Measurements from ENCODE around the gene FCER1G. TPM values are rescaled to one million over a fixed set of nuclear protein-coding genes. Genes with fewer than 3 reads are reported as not detected.

The FCER1G gene
- polyA plus RNA-seq, 3 donors = 2,686 to 4,191 (median 2,715) TPM

DNA sequence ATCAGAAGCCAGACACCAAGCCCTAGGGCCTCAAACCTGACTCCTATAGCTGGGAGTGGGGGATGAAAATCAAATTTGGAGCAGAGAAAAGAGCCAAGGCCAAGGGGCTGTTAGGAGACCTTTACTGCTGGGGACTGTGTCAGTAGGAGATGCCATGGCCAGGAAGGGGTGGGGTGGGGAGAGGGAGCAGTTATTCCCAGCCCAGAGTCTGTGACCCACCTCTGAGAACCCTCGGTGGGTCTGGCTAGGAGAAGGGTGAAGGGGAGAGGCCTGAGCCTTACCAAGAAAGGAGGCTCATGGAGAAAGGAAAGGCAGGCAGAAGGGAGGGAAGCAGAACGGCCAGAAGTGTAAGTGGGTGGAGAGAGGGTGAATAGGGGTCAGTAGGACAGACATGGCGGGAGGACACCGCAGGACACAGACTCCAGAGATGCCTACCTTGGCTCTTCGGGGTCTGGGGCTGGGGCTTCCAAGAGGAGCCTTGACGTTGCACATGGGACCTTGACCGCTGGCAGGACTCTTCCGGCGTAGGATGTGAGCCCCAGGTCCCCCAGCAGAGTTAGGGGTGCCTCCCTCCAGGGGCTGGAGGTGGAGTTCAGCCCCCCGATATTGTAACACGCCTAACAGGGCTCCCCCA is 17.4 kb upstream of the FCER1G start:
- Histone ChIP-seq H2AFZ (ENCODE audit: insufficient read depth, low read depth, low read length, poor library complexity, severe bottlenecking) (no peak overlapping the region), H3K9ac (ENCODE audit: insufficient read depth, low read length, poor library complexity, severe bottlenecking) (no peak overlapping the region), H3K27me3 (ENCODE audit: control insufficient read depth in 2 of 2, insufficient read depth in 2 of 2, low read length in 2 of 2) (no peaks in the 10 kb centered on the region), H3K27ac (ENCODE audit: low read depth in 1 of 2, low read length in 2 of 2) (no peak overlapping the region), H3K4me3 (replicated peaks in 1 of 3; ENCODE audit: low read depth in 2 of 3, low read length in 3 of 3) (no peak overlapping the region), H3K4me1 (ENCODE audit: control insufficient read depth in 1 of 2, insufficient read depth in 2 of 2, low read length in 2 of 2) (peaks cover 58 to 64% of the 10 kb centered on the region in 2 donors), H3K36me3 (replicated peaks in 1 of 2; ENCODE audit: control insufficient read depth in 1 of 2, insufficient read depth in 2 of 2, low read length in 2 of 2) (no peaks in the 10 kb centered on the region), H3K4me2 (replicated peaks; ENCODE audit: extremely low read depth, low read length, poor library complexity, severe bottlenecking) (no peak overlapping the region), H3K9me3 (replicated peaks in 1 of 2; ENCODE audit: control insufficient read depth in 1 of 2, insufficient read depth in 1 of 2, low read length in 2 of 2) (no peaks in the 10 kb centered on the region), H4K20me1 (ENCODE audit: insufficient read depth, low read length) (no peaks in the 10 kb centered on the region), H3K79me2 (ENCODE audit: insufficient read depth, low read length) (peaks cover 6% of the 10 kb centered on the region)
- intact Hi-C loops (cut with micrococcal nuclease) = no loop called here
- TF ChIP-seq, protein P1, sequence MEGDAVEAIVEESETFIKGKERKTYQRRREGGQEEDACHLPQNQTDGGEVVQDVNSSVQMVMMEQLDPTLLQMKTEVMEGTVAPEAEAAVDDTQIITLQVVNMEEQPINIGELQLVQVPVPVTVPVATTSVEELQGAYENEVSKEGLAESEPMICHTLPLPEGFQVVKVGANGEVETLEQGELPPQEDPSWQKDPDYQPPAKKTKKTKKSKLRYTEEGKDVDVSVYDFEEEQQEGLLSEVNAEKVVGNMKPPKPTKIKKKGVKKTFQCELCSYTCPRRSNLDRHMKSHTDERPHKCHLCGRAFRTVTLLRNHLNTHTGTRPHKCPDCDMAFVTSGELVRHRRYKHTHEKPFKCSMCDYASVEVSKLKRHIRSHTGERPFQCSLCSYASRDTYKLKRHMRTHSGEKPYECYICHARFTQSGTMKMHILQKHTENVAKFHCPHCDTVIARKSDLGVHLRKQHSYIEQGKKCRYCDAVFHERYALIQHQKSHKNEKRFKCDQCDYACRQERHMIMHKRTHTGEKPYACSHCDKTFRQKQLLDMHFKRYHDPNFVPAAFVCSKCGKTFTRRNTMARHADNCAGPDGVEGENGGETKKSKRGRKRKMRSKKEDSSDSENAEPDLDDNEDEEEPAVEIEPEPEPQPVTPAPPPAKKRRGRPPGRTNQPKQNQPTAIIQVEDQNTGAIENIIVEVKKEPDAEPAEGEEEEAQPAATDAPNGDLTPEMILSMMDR (IDR thresholded peaks at IDR 0.05) = no peak
- DNase-seq = no peak
- Mint-ChIP-seq H3K27ac (no peak overlapping the region), H3K4me3 (peak overlapping the region in 1 of 2 donors; percentile 45), H3K27me3 (ENCODE audit: low read depth in 3 of 3) (peaks cover 0 to 2% (median 1%) of the 10 kb centered on the region in 3 donors), H3K36me3 (no peaks in the 10 kb centered on the region), H3K4me1 (peaks cover 58% of the 10 kb centered on the region), H3K9me3 (no peaks in the 10 kb centered on the region)
- 88% methylated on average over 9 of the region's 11 CpGs for WGBS (ENCODE audit: insufficient coverage)

DNA sequence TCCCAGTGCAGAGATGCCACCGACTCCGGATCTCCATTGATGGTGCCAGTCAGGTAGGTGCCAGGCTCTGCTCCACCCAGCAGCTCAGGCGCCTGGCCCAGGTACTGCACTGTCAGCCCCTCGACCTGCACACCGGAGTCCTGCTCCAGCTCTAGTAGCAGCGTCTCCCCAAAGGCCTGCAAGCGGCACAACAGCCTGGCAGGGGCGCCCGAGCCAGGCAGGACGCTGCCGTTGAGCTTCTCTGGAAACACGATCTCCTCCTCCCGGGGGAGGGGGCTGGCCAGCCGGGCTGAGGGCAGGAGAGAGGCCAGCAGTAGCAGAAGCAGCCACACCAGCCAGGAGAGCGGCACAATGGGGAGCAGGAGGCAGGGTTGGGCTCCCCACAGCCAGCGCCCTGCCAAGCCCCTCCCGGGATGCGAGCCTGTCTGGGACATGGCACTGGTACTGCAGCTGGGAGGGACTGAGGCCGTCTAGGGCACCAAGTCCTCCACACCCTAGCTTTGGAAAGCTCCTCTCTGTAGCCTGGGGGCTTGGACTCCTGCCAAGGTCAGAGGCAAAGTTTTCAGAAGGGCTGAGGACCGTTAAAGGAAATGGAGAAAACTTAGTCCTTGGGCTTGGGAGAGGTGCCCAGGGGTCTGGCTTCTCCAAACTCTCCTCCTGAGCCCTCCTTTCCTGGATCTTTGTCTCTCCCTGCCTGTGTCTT is 16.8 kb upstream of the FCER1G start:
- H3K9me3 Mint-ChIP-seq = no peaks in the 10 kb centered on the region
- Histone ChIP-seq H3K4me2 (replicated peaks; ENCODE audit: extremely low read depth, low read length, poor library complexity, severe bottlenecking) (no peak overlapping the region), H3K9me3 (replicated peaks in 1 of 2; ENCODE audit: control insufficient read depth in 1 of 2, insufficient read depth in 1 of 2, low read length in 2 of 2) (no peaks in the 10 kb centered on the region), H3K4me1 (ENCODE audit: control insufficient read depth in 1 of 2, insufficient read depth in 2 of 2, low read length in 2 of 2) (peaks cover 58 to 65% of the 10 kb centered on the region in 2 donors), H3K79me2 (ENCODE audit: insufficient read depth, low read length) (peaks cover 12% of the 10 kb centered on the region), H4K20me1 (ENCODE audit: insufficient read depth, low read length) (no peaks in the 10 kb centered on the region), H2AFZ (ENCODE audit: insufficient read depth, low read depth, low read length, poor library complexity, severe bottlenecking) (no peak overlapping the region), H3K4me3 (replicated peaks in 1 of 3; ENCODE audit: low read depth in 2 of 3, low read length in 3 of 3) (no peak overlapping the region), H3K27me3 (ENCODE audit: control insufficient read depth in 2 of 2, insufficient read depth in 2 of 2, low read length in 2 of 2) (no peaks in the 10 kb centered on the region), H3K27ac (ENCODE audit: low read depth in 1 of 2, low read length in 2 of 2) (no peak overlapping the region), H3K36me3 (replicated peaks in 1 of 2; ENCODE audit: control insufficient read depth in 1 of 2, insufficient read depth in 2 of 2, low read length in 2 of 2) (peaks cover 0 to 2% of the 10 kb centered on the region in 2 donors), H3K9ac (ENCODE audit: insufficient read depth, low read length, poor library complexity, severe bottlenecking) (no peak overlapping the region)
- H3K27me3 Mint-ChIP-seq (ENCODE audit: low read depth in 3 of 3) = peaks cover 0 to 2% (median 1%) of the 10 kb centered on the region in 3 donors
- peaks cover 59% of the 10 kb centered on the region for H3K4me1 Mint-ChIP-seq
- TF ChIP-seq, protein P1 (IDR thresholded peaks at IDR 0.05) = no peak
- intact Hi-C loops (cut with micrococcal nuclease) = no loop called here
- WGBS (ENCODE audit: insufficient coverage) = 93% methylated on average over 18 of the region's 20 CpGs
- H3K36me3 Mint-ChIP-seq = peaks cover 0 to under 1% of the 10 kb centered on the region in 2 donors
- H3K27ac Mint-ChIP-seq = no peak overlapping the region
- DNase-seq = no peak
- H3K4me3 Mint-ChIP-seq = no peak overlapping the region
